ENCODE measurements around the gene OIP5. TPM values are rescaled to one million over a fixed set of nuclear protein-coding genes. Genes with fewer than 3 reads are reported as not detected.

OIP5 gene
- total and polyA plus RNA-seq, 4 donors: 0.47 to 1.5 (median 0.94) TPM

DNA sequence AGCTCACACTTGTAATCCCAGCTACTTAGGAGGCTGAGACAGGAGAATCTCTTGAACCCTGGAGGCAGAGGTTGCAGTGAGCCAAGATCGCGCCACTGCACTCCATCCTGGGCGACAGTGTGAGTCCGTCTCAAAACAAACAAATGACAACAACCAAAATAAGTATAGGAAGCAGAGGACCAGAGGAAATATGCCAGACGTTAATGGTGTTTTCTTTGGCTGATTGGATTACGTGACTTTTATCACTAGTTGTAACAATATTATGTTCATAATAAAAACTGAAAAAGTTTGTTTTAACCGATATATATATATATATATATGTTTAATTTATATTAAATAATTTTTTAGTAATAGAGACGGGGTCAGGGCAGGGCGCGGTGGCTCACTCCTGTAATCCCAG is 22.0 kb upstream of the OIP5 start:
- H3K4me1 ChIP-seq (ENCODE audit: control insufficient read depth in 5 of 5, insufficient read depth in 5 of 5, low read length in 5 of 5): no peaks in the 10 kb centered on the region
- no peak overlapping the region for H3K27ac ChIP-seq (ENCODE audit: low read depth in 1 of 2, low read length in 1 of 2)
- H3K4me3 ChIP-seq: no peak overlapping the region
- ATAC-seq (ENCODE audit: insufficient read depth, low FRiP score): no peak
- no peak overlapping the region for H3K9ac ChIP-seq (ENCODE audit: insufficient read depth in 1 of 2, low read length in 2 of 2)
- WGBS, 2 donors: 95 to 97% methylated on average over 10 of the region's 10 CpGs
- peaks cover 0 to 30% (median 9%) of the 10 kb centered on the region in 4 donors for H3K36me3 ChIP-seq (ENCODE audit: control insufficient read depth in 4 of 4, insufficient read depth in 4 of 4, low read length in 4 of 4)
- no peak for TF ChIP-seq CTCF (IDR thresholded peaks at IDR 0.05; ENCODE audit: control extremely low read depth, extremely low read depth)
- H3K27me3 ChIP-seq (ENCODE audit: control insufficient read depth in 3 of 3, insufficient read depth in 3 of 3, low read length in 2 of 3): no peaks in the 10 kb centered on the region
- DNase-seq: no peak
- no peaks in the 10 kb centered on the region for H3K9me3 ChIP-seq (ENCODE audit: control insufficient read depth in 4 of 4, insufficient read depth in 3 of 4, low read length in 3 of 4)

DNA sequence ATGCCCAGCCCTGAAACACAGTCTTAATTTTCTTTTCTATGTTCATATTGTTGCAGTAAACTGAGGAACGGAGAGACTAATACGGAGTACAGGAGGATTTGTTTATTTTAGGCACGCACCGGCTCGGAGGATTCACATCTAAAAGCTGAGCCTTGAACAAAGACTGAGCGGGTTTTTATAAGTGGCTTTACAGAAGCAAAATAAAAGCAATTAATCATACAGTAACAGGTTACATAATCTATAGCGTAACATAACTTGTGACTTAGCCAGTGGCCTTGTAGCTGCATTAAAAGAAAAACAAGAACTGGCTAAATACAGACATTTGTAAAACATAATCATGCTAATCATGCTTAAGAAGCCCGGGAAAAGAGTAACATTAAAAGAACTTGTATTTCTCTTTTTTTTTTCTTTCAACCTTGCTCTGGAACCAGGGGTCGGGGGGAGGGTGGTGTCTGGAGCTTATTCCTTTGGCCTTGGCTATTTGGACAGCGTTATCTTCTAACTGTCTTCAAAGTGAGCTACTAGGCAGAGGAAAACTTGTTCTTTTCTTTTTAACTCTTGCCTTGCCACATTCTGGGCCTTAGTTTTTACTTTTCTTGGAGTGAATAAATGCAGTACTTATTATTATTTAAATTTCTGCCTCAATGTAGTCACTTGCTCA is 17.8 kb upstream of the OIP5 start:
- Histone ChIP-seq H3K36me3 (ENCODE audit: control insufficient read depth in 4 of 4, insufficient read depth in 4 of 4, low read length in 4 of 4) (peaks cover 0 to 23% (median 9%) of the 10 kb centered on the region in 4 donors), H3K9me3 (ENCODE audit: control insufficient read depth in 4 of 4, insufficient read depth in 3 of 4, low read length in 3 of 4) (no peaks in the 10 kb centered on the region), H3K4me1 (ENCODE audit: control insufficient read depth in 5 of 5, insufficient read depth in 5 of 5, low read length in 5 of 5) (no peaks in the 10 kb centered on the region), H3K4me3 (no peak overlapping the region), H3K27me3 (ENCODE audit: control insufficient read depth in 3 of 3, insufficient read depth in 3 of 3, low read length in 2 of 3) (no peaks in the 10 kb centered on the region), H3K9ac (ENCODE audit: insufficient read depth in 1 of 2, low read length in 2 of 2) (no peak overlapping the region), H3K27ac (ENCODE audit: low read depth in 1 of 2, low read length in 1 of 2) (no peak overlapping the region)
- ATAC-seq (ENCODE audit: insufficient read depth, low FRiP score) (no peak), DNase-seq (no peak)
- 86 to 88% methylated on average over 10 of the region's 10 CpGs for WGBS, 2 donors
- no peak for TF ChIP-seq CTCF (IDR thresholded peaks at IDR 0.05; ENCODE audit: control extremely low read depth, extremely low read depth)

DNA sequence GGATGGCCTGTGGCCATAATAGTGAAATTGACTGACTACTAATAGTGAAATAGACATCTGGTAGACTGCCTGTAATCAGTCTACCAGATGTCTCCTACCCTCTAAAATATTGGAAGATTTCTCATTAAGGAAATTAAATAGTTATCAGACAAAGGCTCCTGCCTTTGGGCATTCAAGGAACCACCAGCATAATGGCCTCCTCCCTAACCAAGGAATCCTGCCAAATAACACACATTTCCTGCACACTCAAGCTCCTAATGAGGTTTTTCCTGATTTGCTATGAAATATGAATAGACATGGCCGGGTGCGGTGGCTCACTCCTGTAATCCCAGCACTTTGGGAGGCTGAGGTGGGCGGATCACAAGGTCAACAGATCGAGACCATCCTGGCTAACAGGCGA is 14.8 kb upstream of the OIP5 start:
- H3K36me3 ChIP-seq (ENCODE audit: control insufficient read depth in 4 of 4, insufficient read depth in 4 of 4, low read length in 4 of 4): peaks cover 0 to 21% (median 10%) of the 10 kb centered on the region in 4 donors
- H3K27me3 ChIP-seq (ENCODE audit: control insufficient read depth in 3 of 3, insufficient read depth in 3 of 3, low read length in 2 of 3): no peaks in the 10 kb centered on the region
- H3K4me3 ChIP-seq: no peak overlapping the region
- DNase-seq: peak in 1 of 3 donors; percentile 4
- TF ChIP-seq CTCF (IDR thresholded peaks at IDR 0.05; ENCODE audit: control extremely low read depth, extremely low read depth): no peak
- H3K9me3 ChIP-seq (ENCODE audit: control insufficient read depth in 4 of 4, insufficient read depth in 3 of 4, low read length in 3 of 4): no peaks in the 10 kb centered on the region
- H3K4me1 ChIP-seq (ENCODE audit: control insufficient read depth in 5 of 5, insufficient read depth in 5 of 5, low read length in 5 of 5): no peaks in the 10 kb centered on the region
- 84 to 88% methylated on average over 5 of the region's 5 CpGs for WGBS, 2 donors
- no peak for ATAC-seq (ENCODE audit: insufficient read depth, low FRiP score)
- H3K27ac ChIP-seq (ENCODE audit: low read depth in 1 of 2, low read length in 1 of 2): no peak overlapping the region
- no peak overlapping the region for H3K9ac ChIP-seq (ENCODE audit: insufficient read depth in 1 of 2, low read length in 2 of 2)

- Histone ChIP-seq H3K9ac (ENCODE audit: insufficient read depth in 1 of 2, low read length in 2 of 2) (no peak overlapping the region), H3K4me3 (no peak overlapping the region), H3K27ac (ENCODE audit: low read depth in 1 of 2, low read length in 1 of 2) (no peak overlapping the region), H3K4me1 (ENCODE audit: control insufficient read depth in 5 of 5, insufficient read depth in 5 of 5, low read length in 5 of 5) (no peaks in the 10 kb centered on the region), H3K9me3 (ENCODE audit: control insufficient read depth in 4 of 4, insufficient read depth in 3 of 4, low read length in 3 of 4) (no peaks in the 10 kb centered on the region), H3K27me3 (ENCODE audit: control insufficient read depth in 3 of 3, insufficient read depth in 3 of 3, low read length in 2 of 3) (no peaks in the 10 kb centered on the region), H3K36me3 (ENCODE audit: control insufficient read depth in 4 of 4, insufficient read depth in 4 of 4, low read length in 4 of 4) (peaks cover 0 to 25% (median 4%) of the 10 kb centered on the region in 4 donors)
- TF ChIP-seq CTCF (IDR thresholded peaks at IDR 0.05; ENCODE audit: control extremely low read depth, extremely low read depth): no peak
- 79 to 92% methylated on average over 4 of the region's 4 CpGs for WGBS, 2 donors
- no peak for DNase-seq
- ATAC-seq (ENCODE audit: insufficient read depth, low FRiP score): no peak
Measured at GRCh38 chr15:41341519-41341918, 9.1 kb upstream of the OIP5 start.
